Tibial artery (tissue), 4 donors: ENCODE results near the gene CDC42SE2.
"Not testable (repeated sequence)": the region's sequence is repeated elsewhere in the genome, so short reads cannot be mapped to it uniquely, and the experiment has no call there.

ENCODE experiments used
- DNase-seq, 2 donors: peaks; one replicate each; pipeline ENCODE4 v3.0.0-alpha.2; 2019
- H3K27ac ChIP-seq, 2 donors: fragments of 200-600 bp; sonication (generic) in 1 of 2; 1 replicate in 1 of 2; 2 replicates in 1 of 2; pipeline ENCODE4 v1.5.1; 2018 to 2019; ENCODE audit warnings: mild to moderate bottlenecking in 1 of 2
- H3K27me3 ChIP-seq, 2 donors: fragments of 200-600 bp; sonication (generic) in 1 of 2; one replicate each; pipeline versions ENCODE4 v1.5.1 to v1.6.0; 2016 to 2019
- H3K36me3 ChIP-seq, 3 donors: fragments of 200-600 bp; sonication (generic) in 2 of 3; one replicate each; pipeline ENCODE4 v1.5.1; 2016 to 2019; ENCODE audit warnings: mild to moderate bottlenecking in 2 of 3
- H3K4me1 ChIP-seq, 4 donors: fragments of 200-600 bp; sonication (generic) in 2 of 4; 1 replicate in 3 of 4; 2 replicates in 1 of 4; pipeline ENCODE4 v1.5.1; 2016 to 2019
- H3K4me3 ChIP-seq, 2 donors: fragments of 200-600 bp; sonication (generic) in 1 of 2; 1 replicate in 1 of 2; 2 replicates in 1 of 2; pipeline ENCODE4 v1.5.1; 2018 to 2019; ENCODE audit warnings: mild to moderate bottlenecking in 2 of 2
- H3K9me3 ChIP-seq, 3 donors: fragments of 200-600 bp; sonication (generic) in 1 of 3; one replicate each; pipeline ENCODE4 v1.5.1; 2016 to 2019
- CTCF ChIP-seq, 2 experiments: fragments of 200-600 bp in 1 of 2; fragments of 450-650 bp in 1 of 2; IDR thresholded peaks; one replicate each; pipeline ENCODE4 v1.5.1; 2017 to 2019; ENCODE audit warnings: antibody characterized with exemption in 2 of 2, mild to moderate bottlenecking in 1 of 2, moderate library complexity in 1 of 2
- intact Hi-C: fragments of 100-400 bp; cut with DNase I; formaldehyde crosslinking; loops from one replicate; pipeline ENCODE4 v1.15.0; 2023; ENCODE audit warnings: low total_unique reads

CDC42SE2 gene

GRCh38 chr5:131266370-131267060 is 2.7 kb downstream of the CDC42SE2 start:
- peaks cover 0 to 3% (median 0%) of the 10 kb centered on the region in 3 donors for H3K36me3 ChIP-seq
- no peak overlapping the region for H3K27ac ChIP-seq
- TF ChIP-seq CTCF (IDR thresholded peaks at IDR 0.05), result no peak
- H3K27me3 ChIP-seq, result no peaks in the 10 kb centered on the region
- intact Hi-C loops, result loop anchor here (10.0 kb wide), 1 partner anchor 118 kb away; no protein-coding TSS in a partner anchor
- peaks cover 0 to 12% (median 1%) of the 10 kb centered on the region in 4 donors for H3K4me1 ChIP-seq
- H3K9me3 ChIP-seq, result no peaks in the 10 kb centered on the region
- no peak for DNase-seq
- no peak overlapping the region for H3K4me3 ChIP-seq

DNA sequence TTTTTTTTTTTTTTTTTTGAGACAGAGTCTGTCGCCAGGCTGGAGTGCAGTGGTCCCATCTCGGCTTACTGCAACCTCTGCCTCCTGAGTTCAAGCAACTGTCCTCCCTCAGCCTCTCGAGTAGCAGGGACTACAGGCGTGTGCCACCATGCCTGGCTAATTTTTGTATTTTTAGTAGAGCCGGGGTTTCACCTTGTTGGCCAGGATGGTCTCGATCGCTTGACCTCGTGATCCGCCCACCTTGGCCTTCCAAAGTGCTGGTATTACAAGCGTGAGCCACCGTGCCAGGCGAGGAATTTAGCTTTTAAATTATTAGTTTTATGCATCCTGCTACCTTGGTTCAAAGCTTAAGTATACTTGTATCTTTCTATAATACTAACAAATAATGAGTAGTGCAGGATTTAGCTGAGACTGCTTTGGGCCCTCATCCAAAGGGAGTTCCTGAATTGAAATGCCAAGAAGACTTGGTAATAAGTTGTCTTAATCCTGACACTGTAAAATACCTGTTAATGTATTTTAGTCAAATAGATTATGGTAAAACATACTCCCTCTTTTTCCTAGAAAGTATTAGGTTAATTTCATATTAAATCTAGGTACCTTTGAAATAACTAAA is 5.0 kb downstream of the CDC42SE2 start:
- TF ChIP-seq CTCF (IDR thresholded peaks at IDR 0.05), result no peak
- peaks cover 0 to 12% (median 1%) of the 10 kb centered on the region in 4 donors for H3K4me1 ChIP-seq
- no peak for DNase-seq
- intact Hi-C loops, result loop anchor here (10.0 kb wide), 1 partner anchor 116 kb away; no protein-coding TSS in a partner anchor
- no peak overlapping the region for H3K4me3 ChIP-seq
- no peak overlapping the region for H3K27ac ChIP-seq
- no peaks in the 10 kb centered on the region for H3K9me3 ChIP-seq
- peaks cover 0 to 3% (median 0%) of the 10 kb centered on the region in 3 donors for H3K36me3 ChIP-seq
- H3K27me3 ChIP-seq, result no peaks in the 10 kb centered on the region

- no peaks in the 10 kb centered on the region for H3K36me3 ChIP-seq
- no peak for TF ChIP-seq CTCF (IDR thresholded peaks at IDR 0.05)
- H3K27ac ChIP-seq, result no peak overlapping the region
- no peaks in the 10 kb centered on the region for H3K9me3 ChIP-seq
- H3K4me1 ChIP-seq, result peaks cover 0 to 2% (median 0%) of the 10 kb centered on the region in 4 donors
- intact Hi-C loops, result no loop called here
- no peak overlapping the region for H3K4me3 ChIP-seq
- no peaks in the 10 kb centered on the region for H3K27me3 ChIP-seq
- no peak for DNase-seq
Observed at GRCh38 chr5:131270809-131271208, 7.0 kb downstream of the CDC42SE2 start.

- H3K27ac ChIP-seq, H3K4me1 ChIP-seq, H3K36me3 ChIP-seq, H3K4me3 ChIP-seq, intact Hi-C loops, DNase-seq, H3K27me3 ChIP-seq, H3K9me3 ChIP-seq: not testable (repeated sequence)
Observed at GRCh38 chr5:131271888-131272287, 8.0 kb downstream of the CDC42SE2 start.

DNA sequence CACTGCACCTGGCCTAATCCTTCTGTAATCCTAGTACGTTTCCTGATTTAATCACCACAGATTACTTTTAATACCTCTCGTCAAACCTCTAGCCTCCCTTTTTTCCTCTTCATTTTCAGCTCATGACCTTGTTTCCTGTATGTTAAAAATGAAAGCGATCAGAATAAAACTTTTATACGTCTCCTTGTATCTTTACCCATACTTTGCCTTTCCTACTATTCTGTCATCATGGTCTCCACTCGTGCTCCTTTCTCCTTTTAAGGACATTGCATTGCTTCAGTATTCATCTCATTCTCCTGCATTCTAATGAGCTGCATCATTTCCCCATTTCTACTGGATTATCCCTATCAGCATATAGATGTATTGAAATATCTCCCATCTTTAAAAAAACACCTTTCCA is 8.5 kb downstream of the CDC42SE2 start:
- no peak for TF ChIP-seq CTCF (IDR thresholded peaks at IDR 0.05)
- Histone ChIP-seq H3K4me3 (no peak overlapping the region), H3K27ac (no peak overlapping the region), H3K9me3 (no peaks in the 10 kb centered on the region), H3K36me3 (no peaks in the 10 kb centered on the region), H3K27me3 (no peaks in the 10 kb centered on the region), H3K4me1 (no peaks in the 10 kb centered on the region)
- no peak for DNase-seq
- intact Hi-C loops, result no loop called here

- TF ChIP-seq CTCF (IDR thresholded peaks at IDR 0.05), result no peak
- Histone ChIP-seq H3K36me3 (no peaks in the 10 kb centered on the region), H3K4me3 (no peak overlapping the region), H3K4me1 (no peaks in the 10 kb centered on the region), H3K27me3 (no peaks in the 10 kb centered on the region), H3K9me3 (no peaks in the 10 kb centered on the region), H3K27ac (no peak overlapping the region)
- DNase-seq, result no peak
- intact Hi-C loops, result no loop called here
Observed at GRCh38 chr5:131272724-131273123, 8.9 kb downstream of the CDC42SE2 start.
